Dendritic cell treated with granulocyte-macrophage colony-stimulating factor and Interleukin-4, amounts not matched to agents 40 ng/mL and 50 ng/mL, for 4 days (primary cell): ENCODE results near the gene SRR.

Experiments
- H3K27ac Mint-ChIP-seq: one replicate; pipeline ENCODE4 v1.8.0; 2022; ENCODE audit warnings: mild to moderate bottlenecking, mixed read lengths
- H3K27me3 Mint-ChIP-seq: one replicate; pipeline ENCODE4 v1.8.0; 2022; ENCODE audit warnings: mild to moderate bottlenecking, mixed read lengths
- H3K36me3 Mint-ChIP-seq: one replicate; pipeline ENCODE4 v1.8.0; 2022; ENCODE audit warnings: low read depth, mixed read lengths
- H3K4me1 Mint-ChIP-seq: one replicate; pipeline ENCODE4 v1.8.0; 2022; ENCODE audit warnings: low read depth, mixed read lengths
- H3K4me3 Mint-ChIP-seq: one replicate; pipeline ENCODE4 v1.8.0; 2022; ENCODE audit warnings: mild to moderate bottlenecking, moderate library complexity, mixed read lengths
- H3K9me3 Mint-ChIP-seq: one replicate; pipeline ENCODE4 v1.8.0; 2022; ENCODE audit warnings: mixed read lengths
- intact Hi-C: fragments of 100-400 bp; cut with micrococcal nuclease; formaldehyde crosslinking; loops from one replicate; pipeline ENCODE4 v1.15.0; 2022

SRR gene

DNA sequence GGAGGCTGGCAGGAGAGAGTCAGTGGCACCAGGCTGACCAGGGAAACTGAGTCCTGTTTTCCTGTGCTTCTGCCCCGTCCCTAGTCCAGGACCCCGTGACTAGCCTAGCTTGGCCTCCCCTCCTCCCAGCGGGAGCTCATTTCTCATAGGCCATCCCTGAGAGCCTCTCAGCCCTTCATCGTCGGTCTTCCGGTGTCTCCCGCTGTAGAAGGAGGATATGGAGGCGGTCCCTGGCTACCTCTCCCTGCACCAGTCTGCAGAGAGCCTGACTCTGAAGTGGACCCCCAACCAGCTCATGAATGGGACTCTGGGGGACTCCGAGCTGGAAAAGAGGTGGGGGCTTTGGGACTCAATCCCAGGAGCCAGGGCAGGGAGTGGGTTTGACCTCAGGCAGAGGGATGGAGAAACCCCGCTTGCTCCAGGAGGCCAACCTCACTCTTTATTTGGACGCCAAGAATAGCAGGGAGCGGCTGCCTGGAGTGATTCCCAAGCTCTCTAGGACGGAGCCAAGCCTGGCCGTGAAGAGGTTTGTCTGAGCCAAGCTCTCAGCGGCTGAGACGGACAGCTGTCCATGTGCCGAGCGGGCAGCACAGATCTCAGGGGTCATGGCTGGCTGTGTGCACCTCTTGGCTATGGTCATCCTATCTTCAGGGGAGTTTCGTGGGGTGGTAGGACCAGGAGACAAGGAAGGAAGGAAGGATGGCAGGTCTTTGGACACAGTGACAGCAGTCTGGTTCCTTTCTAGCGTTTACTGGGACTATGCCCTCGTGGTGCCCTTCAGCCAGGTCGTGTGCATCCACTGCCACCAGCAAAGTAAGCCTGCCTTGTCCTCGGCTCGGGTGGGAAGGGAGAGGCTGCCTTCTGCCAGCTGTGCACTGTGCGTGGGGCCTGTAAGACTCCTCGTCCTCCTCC lies 60.4 kb downstream of the SRR start:
- Mint-ChIP-seq H3K27me3 (no peaks in the 10 kb centered on the region), H3K36me3 (peaks cover 98% of the 10 kb centered on the region), H3K9me3 (no peaks in the 10 kb centered on the region), H3K27ac (no peak overlapping the region), H3K4me1 (no peaks in the 10 kb centered on the region), H3K4me3 (no peak overlapping the region)
- intact Hi-C loops: no loop called here

DNA sequence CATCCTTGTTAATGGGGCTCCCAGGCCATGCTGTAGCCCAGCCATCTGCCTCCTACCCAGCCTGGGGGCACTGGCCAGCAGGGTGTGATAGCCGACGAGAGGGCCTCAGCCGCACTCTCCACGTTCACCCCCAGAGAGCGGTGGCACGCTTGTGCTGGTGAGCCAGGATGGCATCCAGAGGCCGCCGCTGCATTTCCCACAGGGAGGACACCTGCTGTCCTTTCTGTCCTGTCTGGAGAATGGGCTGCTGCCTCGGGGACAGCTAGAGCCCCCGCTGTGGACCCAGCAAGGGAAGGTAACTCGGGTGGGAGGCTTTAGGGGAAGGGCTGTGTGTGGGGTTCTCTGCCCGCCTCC lies 61.0 kb downstream of the SRR start:
- no peaks in the 10 kb centered on the region for H3K4me1 Mint-ChIP-seq
- peaks cover 98% of the 10 kb centered on the region for H3K36me3 Mint-ChIP-seq
- no peak overlapping the region for H3K4me3 Mint-ChIP-seq
- no peaks in the 10 kb centered on the region for H3K27me3 Mint-ChIP-seq
- no peak overlapping the region for H3K27ac Mint-ChIP-seq
- intact Hi-C loops: no loop called here
- H3K9me3 Mint-ChIP-seq: no peaks in the 10 kb centered on the region

DNA sequence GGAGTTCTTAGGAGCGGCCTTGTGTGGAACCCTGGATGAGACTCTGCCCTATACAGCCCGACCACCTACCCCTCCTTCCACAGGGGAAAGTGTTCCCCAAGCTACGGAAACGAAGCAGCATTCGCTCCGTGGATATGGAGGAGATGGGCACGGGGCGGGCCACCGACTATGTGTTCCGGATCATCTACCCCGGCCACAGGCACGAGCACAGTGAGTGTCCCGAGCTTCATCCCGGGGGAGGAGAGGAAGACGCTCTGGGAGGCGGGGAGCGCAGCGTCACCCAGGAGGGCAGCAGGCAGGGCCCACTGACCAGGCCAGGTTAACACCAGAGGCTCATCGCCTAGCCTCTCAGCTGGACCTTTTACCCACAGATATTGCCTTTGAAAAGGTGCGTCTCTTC lies 61.4 kb downstream of the SRR start:
- intact Hi-C loops: no loop called here
- Mint-ChIP-seq H3K27me3 (no peaks in the 10 kb centered on the region), H3K9me3 (no peaks in the 10 kb centered on the region), H3K27ac (no peak overlapping the region), H3K36me3 (peaks cover 98% of the 10 kb centered on the region), H3K4me3 (no peak overlapping the region), H3K4me1 (no peaks in the 10 kb centered on the region)

DNA sequence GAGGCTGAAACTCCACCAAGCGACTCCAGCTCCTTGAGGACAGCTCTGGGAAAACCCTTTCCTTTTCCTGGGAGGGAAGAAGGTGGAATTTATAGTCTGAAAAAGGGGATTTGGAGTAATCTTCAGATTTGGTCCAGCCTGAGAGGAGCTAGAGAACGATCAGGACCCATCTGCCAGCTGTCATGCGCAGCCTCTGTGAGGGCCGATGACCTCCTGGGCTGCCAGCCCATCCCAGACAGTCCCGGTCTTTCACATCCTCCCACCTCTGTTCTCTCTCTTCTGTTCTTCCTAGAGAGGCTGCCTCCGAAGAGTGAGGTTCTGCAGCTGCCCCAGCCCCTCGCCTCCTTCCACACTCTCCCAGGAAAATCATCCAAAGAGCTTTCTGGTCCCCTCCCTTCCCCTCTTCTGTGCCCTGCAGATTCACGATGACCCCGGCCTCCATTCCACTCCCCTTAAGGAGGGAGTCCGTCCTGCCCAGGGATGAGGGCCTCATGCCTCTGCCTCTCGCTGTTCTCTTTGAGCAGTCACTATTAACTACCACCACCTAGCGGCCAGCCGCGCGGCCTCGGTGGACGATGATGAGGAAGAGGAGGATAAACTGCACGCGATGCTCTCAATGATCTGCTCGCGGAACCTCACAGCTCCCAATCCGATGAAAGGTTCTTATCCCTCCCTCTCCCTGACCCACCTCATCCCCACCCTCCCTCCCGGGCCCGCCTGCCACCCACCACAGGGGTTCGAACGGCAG lies 63.2 kb downstream of the SRR start:
- H3K27ac Mint-ChIP-seq: no peak overlapping the region
- intact Hi-C loops: no loop called here
- H3K4me3 Mint-ChIP-seq: no peak overlapping the region
- no peaks in the 10 kb centered on the region for H3K27me3 Mint-ChIP-seq
- H3K36me3 Mint-ChIP-seq: peaks cover 97% of the 10 kb centered on the region
- no peaks in the 10 kb centered on the region for H3K4me1 Mint-ChIP-seq
- no peaks in the 10 kb centered on the region for H3K9me3 Mint-ChIP-seq

DNA sequence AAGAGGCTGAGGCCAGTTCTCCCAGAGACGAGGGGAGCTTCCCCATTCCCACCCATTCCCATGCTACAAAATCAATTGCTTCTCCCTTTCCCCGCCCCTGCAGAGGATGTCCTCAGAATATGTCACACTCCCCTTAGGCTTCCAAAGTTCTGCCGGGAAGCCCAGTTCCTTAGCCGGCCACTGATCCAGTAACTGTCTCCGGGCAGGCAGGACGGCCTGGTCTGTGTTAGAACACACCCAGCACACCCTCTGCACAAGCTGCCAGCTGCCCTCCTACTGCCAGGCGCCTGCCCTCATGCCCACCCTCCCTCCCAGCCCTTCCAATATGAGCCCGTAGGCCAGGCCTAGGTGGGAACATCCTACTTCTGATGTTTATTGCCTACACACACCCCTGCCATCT lies 64.6 kb downstream of the SRR start:
- Mint-ChIP-seq H3K9me3 (no peaks in the 10 kb centered on the region), H3K36me3 (peaks cover 97% of the 10 kb centered on the region), H3K4me3 (no peak overlapping the region), H3K27ac (no peak overlapping the region), H3K4me1 (no peaks in the 10 kb centered on the region), H3K27me3 (no peaks in the 10 kb centered on the region)
- intact Hi-C loops: no loop called here

DNA sequence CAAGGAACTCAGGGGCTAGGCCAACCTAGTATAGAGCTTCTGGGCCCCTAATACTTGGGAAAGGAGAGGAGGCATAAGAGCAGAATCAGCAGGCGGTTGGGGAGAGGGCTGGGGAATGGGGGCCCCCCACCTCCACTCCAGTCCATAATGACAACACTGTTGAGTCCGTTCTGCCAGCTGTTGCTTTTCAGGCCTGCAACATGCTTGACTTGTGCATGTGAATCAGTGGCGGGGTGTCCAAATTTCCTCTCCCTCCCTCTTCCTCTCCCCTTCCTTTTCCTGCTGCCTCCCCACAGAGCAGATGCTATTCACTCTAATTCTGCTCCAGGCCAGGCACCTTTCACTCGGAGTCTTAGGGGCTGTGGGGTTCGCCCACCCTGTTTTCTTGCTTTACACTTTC lies 65.3 kb downstream of the SRR start:
- no peaks in the 10 kb centered on the region for H3K4me1 Mint-ChIP-seq
- no peaks in the 10 kb centered on the region for H3K9me3 Mint-ChIP-seq
- H3K36me3 Mint-ChIP-seq: peaks cover 97% of the 10 kb centered on the region
- H3K27ac Mint-ChIP-seq: no peak overlapping the region
- intact Hi-C loops: no loop called here
- no peaks in the 10 kb centered on the region for H3K27me3 Mint-ChIP-seq
- no peak overlapping the region for H3K4me3 Mint-ChIP-seq

DNA sequence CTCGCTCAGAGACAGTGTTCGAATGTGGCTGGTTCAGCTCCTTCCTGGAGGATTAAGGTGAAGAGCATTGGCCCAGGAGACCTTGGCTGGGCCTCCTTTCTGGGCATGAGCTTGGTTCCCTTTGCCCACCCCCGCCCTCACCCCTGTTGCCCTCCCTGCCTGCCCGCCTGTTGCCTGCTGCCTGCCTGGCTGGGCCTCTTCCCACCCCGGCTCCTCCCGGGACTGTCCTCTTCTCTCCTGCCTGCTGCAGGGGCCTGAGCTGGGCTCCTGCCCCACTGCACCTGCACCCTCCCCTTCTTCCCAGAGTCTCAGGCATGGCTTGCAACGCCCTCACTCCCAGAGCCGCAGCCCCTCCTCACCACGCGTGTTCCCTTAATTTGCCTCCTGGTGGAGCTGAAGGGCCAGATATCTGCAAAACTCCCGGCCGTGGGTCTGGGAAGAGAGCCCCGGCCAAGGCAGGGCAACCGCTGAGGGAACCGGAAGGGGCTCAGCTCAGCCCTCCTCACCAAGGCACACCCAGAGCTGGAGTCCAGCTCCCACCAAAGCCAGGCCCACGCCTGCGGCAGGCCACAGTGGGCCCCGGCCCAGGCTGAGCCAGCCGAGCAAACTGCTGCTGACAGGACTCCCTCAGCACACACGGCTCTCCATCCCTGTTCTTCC lies 65.9 kb downstream of the SRR start:
- peaks cover 97% of the 10 kb centered on the region for H3K36me3 Mint-ChIP-seq
- no peak overlapping the region for H3K27ac Mint-ChIP-seq
- no peaks in the 10 kb centered on the region for H3K27me3 Mint-ChIP-seq
- intact Hi-C loops: no loop called here
- no peaks in the 10 kb centered on the region for H3K9me3 Mint-ChIP-seq
- H3K4me1 Mint-ChIP-seq: no peaks in the 10 kb centered on the region
- no peak overlapping the region for H3K4me3 Mint-ChIP-seq

DNA sequence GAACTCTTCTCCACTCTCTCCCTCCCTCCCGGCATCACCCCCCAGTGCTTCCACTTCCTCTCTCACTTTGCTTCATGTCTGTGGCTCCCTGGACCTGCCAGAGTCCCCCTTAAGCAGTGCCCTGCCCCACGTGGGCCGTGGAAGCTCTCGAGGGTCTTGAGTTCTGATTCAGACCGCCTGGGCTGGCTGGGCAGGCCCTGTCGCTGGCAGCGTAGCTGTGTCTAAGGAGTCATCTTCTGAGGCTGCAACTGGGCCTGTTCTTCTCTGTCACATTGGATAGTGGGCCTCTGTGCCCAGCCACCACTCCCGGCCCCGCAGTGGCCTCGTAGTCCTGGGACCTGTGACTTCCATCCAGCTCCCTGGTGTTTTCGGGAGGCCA lies 66.5 kb downstream of the SRR start:
- Mint-ChIP-seq H3K9me3 (no peaks in the 10 kb centered on the region), H3K27ac (no peak overlapping the region), H3K4me1 (no peaks in the 10 kb centered on the region), H3K27me3 (no peaks in the 10 kb centered on the region), H3K36me3 (peaks cover 97% of the 10 kb centered on the region), H3K4me3 (no peak overlapping the region)
- intact Hi-C loops: no loop called here

DNA sequence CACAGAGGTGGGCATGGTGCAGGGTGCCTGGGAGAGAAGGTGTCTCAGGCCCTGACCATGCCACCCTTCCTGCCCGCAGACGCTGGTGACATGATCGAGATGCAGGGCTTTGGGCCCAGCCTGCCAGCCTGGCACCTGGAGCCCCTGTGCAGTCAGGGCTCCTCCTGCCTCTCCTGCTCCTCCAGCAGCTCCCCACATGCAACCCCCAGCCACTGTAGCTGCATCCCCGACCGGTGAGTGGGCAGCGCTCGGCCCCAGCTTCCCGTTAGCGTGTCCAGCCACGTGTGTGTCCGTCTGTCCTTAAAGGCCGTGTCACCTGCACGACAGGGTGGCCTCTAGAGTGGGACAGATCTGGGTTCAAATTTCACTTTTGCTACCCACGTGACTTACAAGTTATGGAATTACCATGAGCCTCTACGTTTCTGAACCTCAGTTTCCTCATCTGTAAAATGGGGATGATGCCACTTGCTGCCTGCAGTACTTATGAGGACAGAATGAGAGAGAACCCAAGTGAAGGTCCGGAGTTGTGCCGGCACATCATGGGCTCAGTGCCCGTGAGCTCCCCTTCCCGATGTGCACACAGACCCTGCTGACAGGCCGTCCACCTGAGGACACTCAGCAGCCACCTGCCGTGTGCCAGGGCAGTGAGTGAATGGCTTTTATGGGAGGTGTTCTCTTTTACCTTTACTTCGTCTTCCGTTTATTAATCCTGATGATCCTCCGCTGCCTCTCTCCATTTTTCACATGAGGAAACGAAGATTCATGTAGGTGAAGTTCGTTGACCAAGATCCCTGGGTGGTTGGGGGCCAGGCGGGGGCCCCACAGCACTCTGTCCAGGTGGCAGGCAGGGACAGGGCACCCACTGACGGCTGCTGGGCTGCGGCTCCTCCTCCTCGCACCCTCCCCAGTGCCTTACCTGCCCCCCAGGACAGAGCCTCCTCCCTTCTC lies 67.7 kb downstream of the SRR start:
- peaks cover 97% of the 10 kb centered on the region for H3K36me3 Mint-ChIP-seq
- H3K4me3 Mint-ChIP-seq: no peak overlapping the region
- H3K4me1 Mint-ChIP-seq: no peaks in the 10 kb centered on the region
- intact Hi-C loops: no loop called here
- H3K9me3 Mint-ChIP-seq: no peaks in the 10 kb centered on the region
- H3K27ac Mint-ChIP-seq: no peak overlapping the region
- H3K27me3 Mint-ChIP-seq: no peaks in the 10 kb centered on the region

DNA sequence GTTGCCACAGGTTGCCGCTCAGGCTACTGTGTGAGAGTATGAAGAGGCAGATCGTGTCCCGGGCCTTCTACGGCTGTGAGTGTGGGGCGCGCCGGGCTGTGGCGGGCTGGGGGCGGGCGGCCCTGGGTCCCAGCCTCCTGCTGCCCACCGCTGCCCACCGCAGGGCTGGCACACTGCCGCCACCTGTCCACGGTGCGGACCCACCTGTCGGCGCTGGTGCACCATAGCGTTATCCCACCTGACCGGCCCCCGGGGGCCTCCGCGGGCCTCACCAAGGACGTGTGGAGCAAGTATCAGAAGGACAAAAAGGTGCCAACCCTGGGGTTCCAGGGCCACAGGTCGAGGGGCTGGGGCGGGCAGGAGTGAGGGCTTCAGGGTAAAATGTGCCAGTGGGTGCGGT lies 68.4 kb downstream of the SRR start:
- Mint-ChIP-seq H3K4me3 (no peak overlapping the region), H3K27ac (no peak overlapping the region), H3K36me3 (peaks cover 97% of the 10 kb centered on the region), H3K4me1 (no peaks in the 10 kb centered on the region), H3K27me3 (no peaks in the 10 kb centered on the region), H3K9me3 (no peaks in the 10 kb centered on the region)
- intact Hi-C loops: no loop called here

DNA sequence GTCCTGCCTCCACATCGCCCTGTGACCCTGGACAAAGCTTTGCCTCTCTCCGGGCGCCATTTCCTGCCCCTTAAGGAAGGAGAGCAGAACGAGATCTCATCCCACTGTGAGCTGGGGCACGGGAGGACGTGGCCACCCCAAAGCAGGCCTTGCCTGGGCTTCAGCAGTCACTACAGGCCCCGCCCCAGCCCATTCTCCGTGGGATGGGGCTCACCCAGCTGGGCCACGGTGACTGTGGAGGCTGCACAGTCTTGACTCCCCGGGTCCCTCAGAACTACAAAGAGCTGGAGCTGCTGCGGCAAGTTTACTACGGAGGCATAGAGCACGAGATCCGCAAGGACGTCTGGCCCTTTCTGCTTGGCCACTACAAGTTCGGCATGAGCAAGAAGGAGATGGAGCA lies 68.9 kb downstream of the SRR start:
- Mint-ChIP-seq H3K4me3 (no peak overlapping the region), H3K4me1 (peaks cover 5% of the 10 kb centered on the region), H3K36me3 (peaks cover 97% of the 10 kb centered on the region), H3K9me3 (no peaks in the 10 kb centered on the region), H3K27me3 (no peaks in the 10 kb centered on the region), H3K27ac (no peak overlapping the region)
- intact Hi-C loops: no loop called here

DNA sequence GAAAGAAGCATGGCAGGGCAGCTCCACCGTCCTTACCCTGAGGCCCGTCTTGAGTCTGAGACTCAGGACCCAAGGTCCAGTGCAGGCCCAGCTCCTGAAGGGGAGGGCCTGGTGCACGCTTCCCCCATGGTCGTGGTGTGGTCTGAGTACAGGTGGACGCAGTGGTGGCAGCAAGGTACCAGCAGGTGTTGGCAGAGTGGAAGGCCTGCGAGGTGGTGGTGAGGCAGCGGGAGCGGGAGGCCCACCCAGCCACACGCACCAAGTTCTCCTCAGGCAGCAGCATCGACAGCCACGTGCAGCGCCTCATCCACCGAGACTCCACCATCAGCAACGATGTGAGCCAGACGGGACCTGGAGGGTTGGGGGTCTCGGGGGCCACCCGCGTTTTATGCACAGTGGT lies 69.4 kb downstream of the SRR start:
- Mint-ChIP-seq H3K9me3 (no peaks in the 10 kb centered on the region), H3K4me3 (no peak overlapping the region), H3K36me3 (peaks cover 97% of the 10 kb centered on the region), H3K27ac (no peak overlapping the region), H3K4me1 (peaks cover 8% of the 10 kb centered on the region), H3K27me3 (no peaks in the 10 kb centered on the region)
- intact Hi-C loops: no loop called here
